RWPE1 (cell line): ENCODE results near the gene TBX15.

ENCODE experiments used
- CTCF ChIA-PET: fragments of 350-600 bp; sonication (Branson Sonifier 250); formaldehyde crosslinking; extraction: SDS; loops from one replicate; lab custom pipeline; 2021; lab: Yijun Ruan, JAX
- POLR2A ChIA-PET: fragments of 400-600 bp; formaldehyde crosslinking; extraction: SDS; loops from one replicate; lab custom pipeline; 2020; ENCODE audit warnings: antibody characterized with exemption; ENCODE audit not compliant: low non-redundant PET; lab: Yijun Ruan, JAX
- DNase-seq: peaks from one replicate; pipeline ENCODE4 v3.0.0; 2012; ENCODE audit warnings: low spot score
- H3K27ac ChIP-seq: fragments of 450-650 bp; 2 replicates; pipeline ENCODE4 v1.5.1; 2017
- CTCF ChIP-seq: fragments of 450-650 bp; conservative IDR thresholded peaks from 2 replicates; pipeline ENCODE4 v1.5.1; 2017; ENCODE audit warnings: low read depth, mild to moderate bottlenecking

The TBX15 gene

GRCh38 chr1:118896416-118896815 is 91.7 kb downstream of the TBX15 start:
- no peak for TF ChIP-seq CTCF
- H3K27ac ChIP-seq = no peak overlapping the region
- CTCF ChIA-PET = no interaction called here
- POLR2A ChIA-PET = no interaction called here
- no peak for DNase-seq

- TF ChIP-seq CTCF = no peak
- H3K27ac ChIP-seq = no peak overlapping the region
- no peak for DNase-seq
- CTCF ChIA-PET = no interaction called here
- POLR2A ChIA-PET = no interaction called here
Observed at GRCh38 chr1:118894836-118895235, 93.3 kb downstream of the TBX15 start.

- no peak for DNase-seq
- no peak overlapping the region for H3K27ac ChIP-seq
- ChIA-PET POLR2A (no interaction called here), CTCF (no interaction called here)
- no peak for TF ChIP-seq CTCF
Observed at GRCh38 chr1:118890851-118891384, 97.2 kb downstream of the TBX15 start.

GRCh38 chr1:118884946-118885345 is 103.2 kb downstream of the TBX15 start:
- H3K27ac ChIP-seq = no peak overlapping the region
- DNase-seq = no peak
- POLR2A ChIA-PET = no interaction called here
- TF ChIP-seq CTCF = no peak
- CTCF ChIA-PET = no interaction called here

- CTCF ChIA-PET = no interaction called here
- no peak for TF ChIP-seq CTCF
- POLR2A ChIA-PET = no interaction called here
Observed at GRCh38 chr1:118881751-118882150, 106.4 kb downstream of the TBX15 start.

GRCh38 chr1:118878661-118879060 is 109.5 kb downstream of the TBX15 start:
- DNase-seq = no peak
- CTCF ChIA-PET = no interaction called here
- no peak overlapping the region for H3K27ac ChIP-seq
- no peak for TF ChIP-seq CTCF
- POLR2A ChIA-PET = no interaction called here

More at GRCh38 chr1:118881751-118882150, 106.4 kb downstream of the TBX15 start:
- no peak for DNase-seq
- H3K27ac ChIP-seq = no peak overlapping the region
